ENCODE data around the gene HAPSTR1. TPM values are rescaled to one million over a fixed set of nuclear protein-coding genes. Genes with fewer than 3 reads are reported as not detected.

HAPSTR1 gene
- polyA plus RNA-seq, 1 of the 3 experiments (the other 2 are of a cell fraction), result 7.0 TPM

DNA sequence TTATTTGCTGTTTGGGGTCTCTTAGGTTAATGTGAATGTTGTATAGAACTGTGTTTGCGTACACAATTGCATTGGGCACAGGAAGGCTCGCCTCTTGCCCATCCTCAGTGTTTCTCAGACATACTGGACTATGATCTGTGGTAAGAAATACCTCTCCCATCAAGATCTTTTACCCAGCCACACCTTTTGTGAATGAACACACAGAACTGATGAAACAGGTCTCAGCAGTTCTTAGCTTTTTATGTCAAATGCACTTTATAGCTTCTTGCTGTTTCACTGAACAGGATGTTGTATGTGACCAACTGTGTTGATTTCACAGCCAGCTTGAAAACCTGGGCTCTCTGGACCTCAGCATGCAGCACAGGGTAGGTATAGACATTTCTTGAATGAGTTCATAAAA lies 31.5 kb downstream of the HAPSTR1 start (continued):
- TF ChIP-seq EP300 (IDR thresholded peaks at IDR 0.05; ENCODE audit: borderline replicate concordance in 1 of 2, low read depth in 1 of 2, low read length in 1 of 2), result no peak
- TF ChIP-seq, protein P1, sequence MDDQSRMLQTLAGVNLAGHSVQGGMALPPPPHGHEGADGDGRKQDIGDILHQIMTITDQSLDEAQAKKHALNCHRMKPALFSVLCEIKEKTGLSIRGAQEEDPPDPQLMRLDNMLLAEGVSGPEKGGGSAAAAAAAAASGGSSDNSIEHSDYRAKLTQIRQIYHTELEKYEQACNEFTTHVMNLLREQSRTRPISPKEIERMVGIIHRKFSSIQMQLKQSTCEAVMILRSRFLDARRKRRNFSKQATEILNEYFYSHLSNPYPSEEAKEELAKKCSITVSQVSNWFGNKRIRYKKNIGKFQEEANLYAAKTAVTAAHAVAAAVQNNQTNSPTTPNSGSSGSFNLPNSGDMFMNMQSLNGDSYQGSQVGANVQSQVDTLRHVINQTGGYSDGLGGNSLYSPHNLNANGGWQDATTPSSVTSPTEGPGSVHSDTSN (IDR thresholded peaks at IDR 0.05), result no peak
- no peak for TF ChIP-seq IRF3 (IDR thresholded peaks at IDR 0.05; ENCODE audit: low read depth, low read length)

GRCh38 chr16:9123401-9123800 lies 32.0 kb downstream of the HAPSTR1 start:
- POLR2A ChIA-PET, result no interaction called here
- no peak overlapping the region for H3K4me2 ChIP-seq
- no peak overlapping the region for H3K9ac ChIP-seq
- no peak for TF ChIP-seq TEAD4 (IDR thresholded peaks at IDR 0.05; ENCODE audit: borderline replicate concordance, insufficient read depth)
- TF ChIP-seq ELF1 (IDR thresholded peaks at IDR 0.05), result no peak
- TF ChIP-seq, protein P2, sequence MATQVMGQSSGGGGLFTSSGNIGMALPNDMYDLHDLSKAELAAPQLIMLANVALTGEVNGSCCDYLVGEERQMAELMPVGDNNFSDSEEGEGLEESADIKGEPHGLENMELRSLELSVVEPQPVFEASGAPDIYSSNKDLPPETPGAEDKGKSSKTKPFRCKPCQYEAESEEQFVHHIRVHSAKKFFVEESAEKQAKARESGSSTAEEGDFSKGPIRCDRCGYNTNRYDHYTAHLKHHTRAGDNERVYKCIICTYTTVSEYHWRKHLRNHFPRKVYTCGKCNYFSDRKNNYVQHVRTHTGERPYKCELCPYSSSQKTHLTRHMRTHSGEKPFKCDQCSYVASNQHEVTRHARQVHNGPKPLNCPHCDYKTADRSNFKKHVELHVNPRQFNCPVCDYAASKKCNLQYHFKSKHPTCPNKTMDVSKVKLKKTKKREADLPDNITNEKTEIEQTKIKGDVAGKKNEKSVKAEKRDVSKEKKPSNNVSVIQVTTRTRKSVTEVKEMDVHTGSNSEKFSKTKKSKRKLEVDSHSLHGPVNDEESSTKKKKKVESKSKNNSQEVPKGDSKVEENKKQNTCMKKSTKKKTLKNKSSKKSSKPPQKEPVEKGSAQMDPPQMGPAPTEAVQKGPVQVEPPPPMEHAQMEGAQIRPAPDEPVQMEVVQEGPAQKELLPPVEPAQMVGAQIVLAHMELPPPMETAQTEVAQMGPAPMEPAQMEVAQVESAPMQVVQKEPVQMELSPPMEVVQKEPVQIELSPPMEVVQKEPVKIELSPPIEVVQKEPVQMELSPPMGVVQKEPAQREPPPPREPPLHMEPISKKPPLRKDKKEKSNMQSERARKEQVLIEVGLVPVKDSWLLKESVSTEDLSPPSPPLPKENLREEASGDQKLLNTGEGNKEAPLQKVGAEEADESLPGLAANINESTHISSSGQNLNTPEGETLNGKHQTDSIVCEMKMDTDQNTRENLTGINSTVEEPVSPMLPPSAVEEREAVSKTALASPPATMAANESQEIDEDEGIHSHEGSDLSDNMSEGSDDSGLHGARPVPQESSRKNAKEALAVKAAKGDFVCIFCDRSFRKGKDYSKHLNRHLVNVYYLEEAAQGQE (IDR thresholded peaks at IDR 0.05; ENCODE audit: low read depth, low read length), result no peak
- no peak for TF ChIP-seq RAD21 (IDR thresholded peaks at IDR 0.05; ENCODE audit: low read length)
- no peak for TF ChIP-seq MEF2A (IDR thresholded peaks at IDR 0.05; ENCODE audit: borderline replicate concordance, low read depth)
- TF ChIP-seq JUND (IDR thresholded peaks at IDR 0.05), result no peak
- TF ChIP-seq IRF3 (IDR thresholded peaks at IDR 0.05; ENCODE audit: low read depth, low read length), result no peak
- no peak for TF ChIP-seq NRF1 (IDR thresholded peaks at IDR 0.05; ENCODE audit: low read depth, low read length)
- no peak for TF ChIP-seq TAF1 (IDR thresholded peaks at IDR 0.05; ENCODE audit: borderline replicate concordance, low read depth, low read length)
- no peak for TF ChIP-seq NFIC (IDR thresholded peaks at IDR 0.05; ENCODE audit: borderline replicate concordance)
- TF ChIP-seq RXRA (IDR thresholded peaks at IDR 0.05; ENCODE audit: borderline replicate concordance, low read depth), result no peak
- no peak for TF ChIP-seq POLR2AphosphoS5 (IDR thresholded peaks at IDR 0.05; ENCODE audit: low read depth, low read length)
- no peak for TF ChIP-seq RFX5 (IDR thresholded peaks at IDR 0.05; ENCODE audit: low read length)
- no peak for TF ChIP-seq FOXJ3 (CRISPR knock-in tag; IDR thresholded peaks at IDR 0.05)
- no peak for TF ChIP-seq RCOR1 (IDR thresholded peaks at IDR 0.05; ENCODE audit: low read length)
- TF ChIP-seq, protein P3, sequence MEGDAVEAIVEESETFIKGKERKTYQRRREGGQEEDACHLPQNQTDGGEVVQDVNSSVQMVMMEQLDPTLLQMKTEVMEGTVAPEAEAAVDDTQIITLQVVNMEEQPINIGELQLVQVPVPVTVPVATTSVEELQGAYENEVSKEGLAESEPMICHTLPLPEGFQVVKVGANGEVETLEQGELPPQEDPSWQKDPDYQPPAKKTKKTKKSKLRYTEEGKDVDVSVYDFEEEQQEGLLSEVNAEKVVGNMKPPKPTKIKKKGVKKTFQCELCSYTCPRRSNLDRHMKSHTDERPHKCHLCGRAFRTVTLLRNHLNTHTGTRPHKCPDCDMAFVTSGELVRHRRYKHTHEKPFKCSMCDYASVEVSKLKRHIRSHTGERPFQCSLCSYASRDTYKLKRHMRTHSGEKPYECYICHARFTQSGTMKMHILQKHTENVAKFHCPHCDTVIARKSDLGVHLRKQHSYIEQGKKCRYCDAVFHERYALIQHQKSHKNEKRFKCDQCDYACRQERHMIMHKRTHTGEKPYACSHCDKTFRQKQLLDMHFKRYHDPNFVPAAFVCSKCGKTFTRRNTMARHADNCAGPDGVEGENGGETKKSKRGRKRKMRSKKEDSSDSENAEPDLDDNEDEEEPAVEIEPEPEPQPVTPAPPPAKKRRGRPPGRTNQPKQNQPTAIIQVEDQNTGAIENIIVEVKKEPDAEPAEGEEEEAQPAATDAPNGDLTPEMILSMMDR (IDR thresholded peaks at IDR 0.05), result no peak
- no peak for TF ChIP-seq EP300 (IDR thresholded peaks at IDR 0.05; ENCODE audit: borderline replicate concordance in 1 of 2, low read depth in 1 of 2, low read length in 1 of 2)
- TF ChIP-seq, protein P4, sequence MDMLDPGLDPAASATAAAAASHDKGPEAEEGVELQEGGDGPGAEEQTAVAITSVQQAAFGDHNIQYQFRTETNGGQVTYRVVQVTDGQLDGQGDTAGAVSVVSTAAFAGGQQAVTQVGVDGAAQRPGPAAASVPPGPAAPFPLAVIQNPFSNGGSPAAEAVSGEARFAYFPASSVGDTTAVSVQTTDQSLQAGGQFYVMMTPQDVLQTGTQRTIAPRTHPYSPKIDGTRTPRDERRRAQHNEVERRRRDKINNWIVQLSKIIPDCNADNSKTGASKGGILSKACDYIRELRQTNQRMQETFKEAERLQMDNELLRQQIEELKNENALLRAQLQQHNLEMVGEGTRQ (IDR thresholded peaks at IDR 0.05; ENCODE audit: borderline replicate concordance, low read depth, low read length), result no peak
- H3K27ac ChIP-seq (ENCODE audit: low read depth in 2 of 2, low read length in 1 of 2), result no peak overlapping the region
- peaks cover 34 to 35% of the 10 kb centered on the region in 2 experiments for H3K36me3 ChIP-seq (replicated peaks in 1 of 2; ENCODE audit: control insufficient read depth in 1 of 2, insufficient read depth in 2 of 2, low read length in 1 of 2)
- peaks cover 95% of the 10 kb centered on the region for H3K79me2 ChIP-seq (ENCODE audit: insufficient read depth)
- H3K4me1 ChIP-seq (ENCODE audit: control insufficient read depth in 1 of 2, insufficient read depth in 2 of 2, low read depth in 1 of 2, low read length in 1 of 2), result peaks cover 21 to 35% of the 10 kb centered on the region in 2 experiments
- no peaks in the 10 kb centered on the region for H3K27me3 ChIP-seq (ENCODE audit: insufficient read depth)
- peaks cover 29% of the 10 kb centered on the region for H3F3A ChIP-seq (replicated peaks; ENCODE audit: insufficient read depth)
- peaks cover 77% of the 10 kb centered on the region for H4K20me1 ChIP-seq (ENCODE audit: insufficient read depth)
- no peak overlapping the region for H2AFZ ChIP-seq (ENCODE audit: low read depth)
- no peak overlapping the region for H3K4me3 ChIP-seq (ENCODE audit: low read depth in 2 of 2, low read length in 1 of 2)
- WGBS (ENCODE audit: low lambda C conversion rate), result 100% methylated on average over 5 of the region's 7 CpGs
- H3K9me2 ChIP-seq, result no peaks in the 10 kb centered on the region
- CTCF ChIA-PET, result interaction anchor here (6.0 kb wide), 1 partner anchor 11 kb away, joined by 27 read pairs; no protein-coding TSS in a partner anchor
- H3K9me3 ChIP-seq, result no peaks in the 10 kb centered on the region
- no peak for DNase-seq
